Measurements from ENCODE around the gene CNOT1.
A peak's percentile ranks its signal among the peaks of the same experiment; 100 is the strongest.

CNOT1 gene

DNA sequence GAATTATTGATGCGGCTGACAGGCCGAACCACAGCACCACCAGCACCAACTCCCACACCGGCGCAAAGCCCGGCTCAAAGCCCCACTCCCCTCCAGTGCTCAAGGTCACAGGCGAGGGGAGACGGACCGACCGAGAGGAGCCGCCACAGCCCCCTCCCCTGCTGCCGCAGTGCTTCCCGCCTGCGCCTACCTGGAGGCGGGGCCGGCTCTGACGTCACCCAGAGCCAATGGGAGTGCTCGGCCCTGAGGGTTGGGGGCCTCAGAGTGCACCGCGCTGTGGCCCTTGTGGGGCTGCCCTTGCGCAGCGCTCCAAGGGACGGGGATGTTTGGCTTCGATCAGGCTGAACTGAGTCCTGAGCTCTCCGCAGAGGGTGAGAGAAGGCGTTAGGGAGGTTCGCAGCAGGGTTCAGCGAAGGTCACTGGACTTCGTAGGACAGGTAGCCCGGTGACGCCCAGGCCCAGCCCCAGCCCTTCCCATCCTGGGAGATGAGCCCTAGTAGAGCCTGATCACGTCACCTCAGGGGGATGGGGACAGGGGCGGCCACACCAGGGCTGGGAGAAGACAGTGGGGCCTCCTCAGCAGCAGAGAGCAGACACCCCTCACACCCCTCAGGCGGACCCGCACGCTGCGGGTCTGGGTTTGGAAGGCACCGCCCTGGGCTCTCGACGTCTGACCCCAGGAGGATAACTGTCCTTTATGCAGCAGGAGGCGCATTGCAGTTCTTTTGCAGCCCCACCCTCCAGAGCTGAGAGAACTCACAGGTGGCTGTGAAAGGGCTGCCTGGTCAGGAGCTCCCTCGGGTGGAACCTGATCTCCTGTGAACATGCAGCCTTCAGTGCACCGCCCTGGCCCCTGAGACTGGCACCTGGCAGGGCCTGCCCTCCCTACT, 128.1 kb downstream of the CNOT1 start:
- no peaks in the 10 kb centered on the region for H3K27me3 ChIP-seq (ENCODE audit: control insufficient read depth, insufficient read depth, low read length)
- H3K4me1 ChIP-seq (ENCODE audit: control insufficient read depth, insufficient read depth, low read length) = peaks cover 12% of the 10 kb centered on the region; the same call in 1 of the 2 replicates
- no peaks in the 10 kb centered on the region for H3K9me3 ChIP-seq (ENCODE audit: control insufficient read depth, insufficient read depth, low read depth, low read length)
- H3K36me3 ChIP-seq (ENCODE audit: control insufficient read depth, insufficient read depth, low read length) = peaks cover 5% of the 10 kb centered on the region; the same call in 1 of the 2 replicates
- H3K4me3 ChIP-seq (ENCODE audit: low read depth, low read length) = peak overlapping the region; percentile 82
- H3K27ac ChIP-seq (ENCODE audit: low read depth, low read length) = no peak overlapping the region
- peak overlapping the region; percentile 76 for H3K9ac ChIP-seq (ENCODE audit: low read length)

DNA sequence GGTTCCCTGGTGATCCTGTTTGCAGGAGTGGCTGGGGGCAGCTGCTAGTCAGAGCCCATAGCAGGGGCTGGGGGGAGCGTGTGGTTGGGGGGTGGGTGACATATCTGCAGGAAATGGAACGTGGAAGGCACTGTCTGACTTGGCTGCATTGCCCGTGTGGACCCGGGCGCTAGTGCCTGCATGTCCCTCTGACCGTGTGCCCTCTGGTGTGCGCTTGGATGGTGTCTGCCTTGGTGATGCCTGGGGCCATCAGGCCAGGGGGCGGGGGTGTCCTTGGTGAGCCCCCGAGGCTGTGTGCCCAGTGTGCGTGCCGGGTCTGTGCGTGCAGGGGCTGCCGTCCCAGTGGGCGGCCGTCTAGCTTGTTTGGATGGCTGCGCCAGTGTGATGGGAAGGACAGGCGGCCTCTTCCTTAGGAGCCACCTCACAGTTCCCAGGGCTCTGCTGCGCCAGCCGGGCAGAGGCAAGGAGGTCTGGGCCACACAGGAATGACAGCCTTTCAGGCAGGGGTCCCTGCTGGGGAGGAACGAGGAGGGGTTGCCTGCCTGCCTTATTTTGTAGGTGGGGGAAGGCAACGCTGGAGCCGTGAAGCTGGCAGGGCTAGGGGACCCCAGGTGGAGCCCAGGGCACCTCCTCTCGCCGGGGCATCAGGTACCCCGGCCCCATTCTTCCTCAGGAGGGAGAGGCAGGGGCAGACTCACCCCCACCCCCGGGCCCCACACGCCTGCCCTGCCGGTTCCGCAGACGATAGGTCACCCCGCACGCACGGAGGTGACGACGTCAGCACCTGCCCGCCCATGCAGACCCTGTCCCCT, 129.0 kb downstream of the CNOT1 start:
- no peaks in the 10 kb centered on the region for H3K9me3 ChIP-seq (ENCODE audit: control insufficient read depth, insufficient read depth, low read depth, low read length)
- peaks cover 20% of the 10 kb centered on the region for H3K4me1 ChIP-seq (ENCODE audit: control insufficient read depth, insufficient read depth, low read length)
- peak overlapping the region; percentile 82 for H3K4me3 ChIP-seq (ENCODE audit: low read depth, low read length)
- H3K36me3 ChIP-seq (ENCODE audit: control insufficient read depth, insufficient read depth, low read length) = peaks cover 5% of the 10 kb centered on the region; the same call in 1 of the 2 replicates
- peak overlapping the region; percentile 50 for H3K9ac ChIP-seq (ENCODE audit: low read length)
- H3K27ac ChIP-seq (ENCODE audit: low read depth, low read length) = no peak overlapping the region
- no peaks in the 10 kb centered on the region for H3K27me3 ChIP-seq (ENCODE audit: control insufficient read depth, insufficient read depth, low read length)

DNA sequence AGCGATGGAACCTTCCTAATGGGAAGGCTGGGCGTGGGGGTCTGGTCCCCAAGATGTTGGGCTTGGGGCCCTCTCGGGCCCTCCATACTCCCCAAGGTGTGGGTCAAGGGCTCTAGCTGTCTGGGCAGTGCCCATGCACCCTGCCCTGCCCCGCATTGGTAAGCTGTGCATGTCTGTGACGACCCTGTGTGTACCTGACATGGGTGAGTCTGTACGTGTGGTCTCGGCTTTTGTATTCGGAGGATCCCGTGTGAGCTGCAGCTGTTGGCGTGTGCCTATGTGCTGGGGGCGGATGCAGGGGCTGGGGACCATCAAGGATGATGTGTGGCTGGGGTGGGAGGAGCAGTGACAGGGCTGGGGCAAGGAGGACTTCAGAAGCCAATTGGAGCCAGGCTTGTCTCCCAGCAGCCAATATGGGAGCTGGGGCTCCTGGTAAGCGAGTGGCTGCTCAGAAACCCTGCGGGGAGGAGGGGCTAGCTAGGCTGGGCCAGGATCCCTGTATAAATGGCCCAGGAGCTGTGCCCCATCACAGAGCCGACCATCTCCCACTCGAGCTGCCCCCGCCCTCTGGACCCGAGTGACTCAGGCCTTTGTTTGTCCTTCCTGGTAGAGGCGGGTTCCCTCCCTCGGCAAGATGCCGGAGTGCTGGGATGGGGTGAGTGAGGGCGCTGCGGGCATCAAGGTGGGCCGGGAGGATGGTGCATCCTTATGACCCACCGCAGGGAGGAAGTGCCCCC, 129.8 kb downstream of the CNOT1 start, which contains the start of gene NDRG4:
TSS of gene NDRG4 (plus strand) at position 529 of the 737 bp plus-strand sequence. CDS start at position 635, 106 bp downstream.
- Histone ChIP-seq H3K27me3 (ENCODE audit: control insufficient read depth, insufficient read depth, low read length) (no peaks in the 10 kb centered on the region), H3K9me3 (ENCODE audit: control insufficient read depth, insufficient read depth, low read depth, low read length) (no peaks in the 10 kb centered on the region), H3K4me1 (ENCODE audit: control insufficient read depth, insufficient read depth, low read length) (peaks cover 26% of the 10 kb centered on the region), H3K4me3 (ENCODE audit: low read depth, low read length) (peak within 1 kb of the TSS; percentile 82), H3K36me3 (ENCODE audit: control insufficient read depth, insufficient read depth, low read length) (peaks cover 5% of the 10 kb centered on the region; the same call in 1 of the 2 replicates), H3K27ac (ENCODE audit: low read depth, low read length) (no peak within 1 kb of the TSS), H3K9ac (ENCODE audit: low read length) (peak within 1 kb of the TSS; percentile 50)

DNA sequence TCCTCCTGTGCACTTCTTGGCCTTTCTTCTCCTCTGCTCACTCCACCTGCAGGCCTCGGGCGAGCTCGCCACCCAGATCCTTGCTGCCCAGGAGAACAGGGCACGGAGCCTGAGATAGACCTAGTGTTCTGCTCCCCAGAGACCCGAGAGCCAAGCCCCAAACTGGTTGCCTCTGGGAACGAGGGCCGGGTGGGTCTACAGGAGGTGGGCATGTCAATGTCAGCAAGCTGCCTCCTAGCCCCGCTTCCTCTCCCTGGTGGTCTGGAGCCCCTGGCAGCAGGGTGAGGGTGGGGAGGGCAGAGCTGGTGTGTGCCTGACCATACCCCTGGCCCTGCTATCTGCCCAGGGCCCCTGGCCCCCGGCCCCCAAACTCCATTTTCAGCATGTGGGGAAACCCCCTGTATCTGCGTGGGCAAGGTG, 130.5 kb downstream of the CNOT1 start:
- H3K27ac ChIP-seq (ENCODE audit: low read depth, low read length) = no peak overlapping the region
- H3K4me3 ChIP-seq (ENCODE audit: low read depth, low read length) = no peak overlapping the region
- no peak overlapping the region for H3K9ac ChIP-seq (ENCODE audit: low read length)
- peaks cover 26% of the 10 kb centered on the region for H3K4me1 ChIP-seq (ENCODE audit: control insufficient read depth, insufficient read depth, low read length)
- H3K36me3 ChIP-seq (ENCODE audit: control insufficient read depth, insufficient read depth, low read length) = peaks cover 1% of the 10 kb centered on the region; the same call in 1 of the 2 replicates
- H3K9me3 ChIP-seq (ENCODE audit: control insufficient read depth, insufficient read depth, low read depth, low read length) = no peaks in the 10 kb centered on the region
- no peaks in the 10 kb centered on the region for H3K27me3 ChIP-seq (ENCODE audit: control insufficient read depth, insufficient read depth, low read length)

DNA sequence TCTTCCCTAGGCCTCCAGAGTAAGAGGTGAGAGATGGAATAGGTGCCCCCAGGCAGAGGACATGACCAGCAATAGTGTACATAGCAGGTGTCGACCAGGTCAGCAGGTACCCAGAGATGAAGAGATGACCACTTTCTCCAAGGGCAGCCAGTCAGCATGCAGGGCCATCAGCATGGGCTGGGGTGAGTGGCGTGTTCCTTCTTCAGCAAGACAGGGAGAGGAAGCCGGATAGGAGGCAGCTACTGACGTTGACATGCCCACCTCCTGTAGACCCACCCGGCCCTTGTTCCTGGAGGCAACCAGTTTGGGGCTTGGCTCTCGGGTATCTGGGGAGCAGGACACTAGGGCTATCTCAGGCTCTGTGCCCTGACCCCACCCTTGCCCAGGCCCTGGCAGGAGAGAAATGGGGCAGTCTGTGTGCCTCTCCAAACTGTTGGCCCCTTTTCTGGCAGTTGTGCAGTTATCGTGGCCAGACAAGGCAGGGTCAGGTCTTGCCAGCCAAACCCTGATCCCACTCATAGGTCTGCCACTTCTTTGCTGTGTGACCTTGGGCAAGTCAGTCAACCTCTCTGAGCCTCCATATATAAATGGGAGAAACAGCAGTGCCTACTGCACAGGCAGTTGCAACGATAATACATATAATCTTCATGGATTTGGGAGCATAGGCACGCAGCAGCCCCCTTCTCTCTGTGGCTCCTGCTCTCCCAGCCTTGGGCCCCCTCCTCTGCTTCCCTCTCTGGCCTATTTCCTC, 131.1 kb downstream of the CNOT1 start:
- Histone ChIP-seq H3K27ac (ENCODE audit: low read depth, low read length) (no peak overlapping the region), H3K4me3 (ENCODE audit: low read depth, low read length) (no peak overlapping the region), H3K9ac (ENCODE audit: low read length) (no peak overlapping the region), H3K9me3 (ENCODE audit: control insufficient read depth, insufficient read depth, low read depth, low read length) (no peaks in the 10 kb centered on the region), H3K4me1 (ENCODE audit: control insufficient read depth, insufficient read depth, low read length) (peaks cover 26% of the 10 kb centered on the region), H3K27me3 (ENCODE audit: control insufficient read depth, insufficient read depth, low read length) (no peaks in the 10 kb centered on the region), H3K36me3 (ENCODE audit: control insufficient read depth, insufficient read depth, low read length) (no peaks in the 10 kb centered on the region)

DNA sequence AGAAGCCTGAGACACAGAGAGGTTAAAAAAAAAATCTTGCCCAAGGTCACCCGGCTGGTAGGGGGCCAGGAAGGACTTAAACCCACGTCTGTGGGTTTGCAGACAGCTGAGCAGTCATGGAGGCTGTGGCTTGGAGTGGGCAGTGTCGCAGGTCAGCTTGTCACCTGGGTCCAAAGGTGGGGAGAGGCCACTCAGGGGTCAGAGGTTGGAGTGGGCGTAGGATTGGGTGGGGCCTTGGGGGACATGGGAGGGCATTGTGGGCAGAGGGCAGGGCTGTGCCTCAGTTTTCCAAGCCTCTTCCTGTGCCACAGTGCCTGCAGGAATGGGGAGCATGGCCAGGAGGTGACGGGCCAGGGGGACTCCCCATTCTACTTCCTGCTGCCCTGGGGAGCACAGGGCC, 131.7 kb downstream of the CNOT1 start:
- no peak overlapping the region for H3K4me3 ChIP-seq (ENCODE audit: low read depth, low read length)
- peaks cover 28% of the 10 kb centered on the region for H3K4me1 ChIP-seq (ENCODE audit: control insufficient read depth, insufficient read depth, low read length)
- H3K27me3 ChIP-seq (ENCODE audit: control insufficient read depth, insufficient read depth, low read length) = no peaks in the 10 kb centered on the region
- no peak overlapping the region for H3K27ac ChIP-seq (ENCODE audit: low read depth, low read length)
- no peaks in the 10 kb centered on the region for H3K36me3 ChIP-seq (ENCODE audit: control insufficient read depth, insufficient read depth, low read length)
- H3K9ac ChIP-seq (ENCODE audit: low read length) = no peak overlapping the region
- H3K9me3 ChIP-seq (ENCODE audit: control insufficient read depth, insufficient read depth, low read depth, low read length) = no peaks in the 10 kb centered on the region

DNA sequence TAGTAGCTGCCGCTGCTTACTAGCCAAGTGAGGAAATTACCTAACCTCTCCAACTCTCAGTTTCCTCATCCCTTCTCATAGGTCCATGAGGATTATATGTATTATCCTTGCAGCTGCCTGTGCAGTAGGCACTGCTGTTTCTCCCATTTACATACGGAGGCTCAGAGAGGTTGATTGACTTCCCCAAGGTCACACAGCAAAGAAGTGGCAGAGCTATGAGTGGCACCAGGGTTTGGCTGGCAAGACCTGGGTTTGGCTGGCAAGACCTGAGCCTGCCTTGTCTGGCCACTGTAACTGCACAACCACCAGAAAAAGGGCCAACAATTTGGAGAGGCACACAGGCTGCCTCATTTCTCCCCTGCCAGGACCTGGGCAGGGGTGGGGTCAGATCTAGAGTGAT, 132.2 kb downstream of the CNOT1 start:
- H3K9ac ChIP-seq (ENCODE audit: low read length) = no peak overlapping the region
- no peaks in the 10 kb centered on the region for H3K36me3 ChIP-seq (ENCODE audit: control insufficient read depth, insufficient read depth, low read length)
- no peaks in the 10 kb centered on the region for H3K9me3 ChIP-seq (ENCODE audit: control insufficient read depth, insufficient read depth, low read depth, low read length)
- H3K4me3 ChIP-seq (ENCODE audit: low read depth, low read length) = no peak overlapping the region
- H3K27ac ChIP-seq (ENCODE audit: low read depth, low read length) = no peak overlapping the region
- peaks cover 32% of the 10 kb centered on the region for H3K4me1 ChIP-seq (ENCODE audit: control insufficient read depth, insufficient read depth, low read length)
- H3K27me3 ChIP-seq (ENCODE audit: control insufficient read depth, insufficient read depth, low read length) = no peaks in the 10 kb centered on the region

DNA sequence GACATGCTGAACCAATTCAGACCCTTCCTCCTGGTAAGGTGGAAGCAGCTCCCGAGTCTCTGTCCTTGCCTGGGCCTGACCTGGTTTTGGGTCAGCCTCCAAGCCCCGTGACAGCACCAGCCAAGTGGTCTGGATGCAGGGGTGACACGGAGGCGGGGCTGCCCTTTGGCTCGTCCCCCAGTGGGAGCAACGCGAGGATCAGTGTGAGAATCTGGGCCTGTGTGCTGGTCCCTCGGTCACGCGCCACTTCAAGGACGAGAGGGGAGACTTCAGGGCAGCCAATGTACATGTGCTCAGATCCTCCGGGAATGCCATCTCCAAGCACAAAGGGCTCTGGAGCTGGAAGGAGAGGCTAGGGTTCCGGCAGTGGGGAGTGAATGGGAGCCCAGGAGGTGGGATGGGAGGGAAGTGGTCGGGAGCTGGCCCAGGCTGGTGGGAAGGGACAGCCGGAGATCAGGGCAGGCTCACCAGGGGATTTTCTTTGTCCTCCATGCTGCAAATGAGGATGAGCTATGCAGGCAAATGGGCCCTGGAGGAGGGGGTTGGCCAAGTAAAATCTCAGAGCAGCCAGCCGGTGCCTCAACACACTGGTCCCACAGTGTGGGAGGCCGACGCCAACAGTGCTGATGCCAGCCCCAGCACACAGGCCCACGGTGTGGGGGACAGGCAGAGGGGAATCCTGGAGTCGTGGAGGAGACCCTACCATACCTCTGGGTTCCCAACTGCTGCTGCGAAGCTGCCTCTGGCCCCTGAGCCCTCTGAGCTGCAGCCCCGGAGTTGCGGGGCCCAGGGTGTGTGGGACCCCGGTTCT, 133.9 kb downstream of the CNOT1 start:
- Histone ChIP-seq H3K27ac (ENCODE audit: low read depth, low read length) (no peak overlapping the region), H3K27me3 (ENCODE audit: control insufficient read depth, insufficient read depth, low read length) (no peaks in the 10 kb centered on the region), H3K4me3 (ENCODE audit: low read depth, low read length) (no peak overlapping the region), H3K36me3 (ENCODE audit: control insufficient read depth, insufficient read depth, low read length) (no peaks in the 10 kb centered on the region), H3K4me1 (ENCODE audit: control insufficient read depth, insufficient read depth, low read length) (peaks cover 28% of the 10 kb centered on the region), H3K9me3 (ENCODE audit: control insufficient read depth, insufficient read depth, low read depth, low read length) (no peaks in the 10 kb centered on the region), H3K9ac (ENCODE audit: low read length) (no peak overlapping the region)

DNA sequence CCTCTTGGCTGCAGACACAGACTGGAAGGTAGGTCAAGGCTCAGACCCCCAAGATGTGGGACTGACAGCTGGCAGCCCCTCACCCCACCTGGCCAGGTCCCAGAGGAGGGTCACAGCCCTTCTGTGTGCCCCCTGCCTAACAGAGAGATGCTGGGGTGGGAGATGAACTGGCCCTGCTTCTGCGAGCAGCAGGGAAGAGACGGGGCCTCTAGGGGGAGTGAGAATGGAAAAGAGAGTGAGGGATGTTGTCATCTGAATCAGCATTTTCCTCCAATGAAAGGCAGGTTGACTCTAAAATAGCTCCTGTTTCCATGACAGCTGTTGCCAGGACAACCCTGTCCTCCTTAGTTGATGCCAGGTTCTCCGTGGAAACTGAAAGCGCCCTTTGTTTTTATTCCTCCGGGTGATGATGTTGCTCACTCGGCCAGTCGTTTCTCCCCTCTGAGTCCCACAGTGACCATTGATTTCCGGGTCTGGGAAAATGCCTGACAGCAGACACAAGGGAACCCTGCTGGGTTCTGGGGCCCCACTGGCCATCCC, 134.6 kb downstream of the CNOT1 start:
- H3K27ac ChIP-seq (ENCODE audit: low read depth, low read length) = no peak overlapping the region
- no peak overlapping the region for H3K4me3 ChIP-seq (ENCODE audit: low read depth, low read length)
- peaks cover 25% of the 10 kb centered on the region for H3K4me1 ChIP-seq (ENCODE audit: control insufficient read depth, insufficient read depth, low read length)
- no peaks in the 10 kb centered on the region for H3K9me3 ChIP-seq (ENCODE audit: control insufficient read depth, insufficient read depth, low read depth, low read length)
- no peaks in the 10 kb centered on the region for H3K36me3 ChIP-seq (ENCODE audit: control insufficient read depth, insufficient read depth, low read length)
- no peaks in the 10 kb centered on the region for H3K27me3 ChIP-seq (ENCODE audit: control insufficient read depth, insufficient read depth, low read length)
- no peak overlapping the region for H3K9ac ChIP-seq (ENCODE audit: low read length)

Data from HUES6 (cell line).